AG08395 (cell line): ENCODE results near the gene NOL7.

Experiments used
- DNase-seq: peaks from one replicate; pipeline ENCODE4 v3.0.0; 2012; ENCODE audit warnings: mixed read lengths, low spot score

The NOL7 gene

DNA sequence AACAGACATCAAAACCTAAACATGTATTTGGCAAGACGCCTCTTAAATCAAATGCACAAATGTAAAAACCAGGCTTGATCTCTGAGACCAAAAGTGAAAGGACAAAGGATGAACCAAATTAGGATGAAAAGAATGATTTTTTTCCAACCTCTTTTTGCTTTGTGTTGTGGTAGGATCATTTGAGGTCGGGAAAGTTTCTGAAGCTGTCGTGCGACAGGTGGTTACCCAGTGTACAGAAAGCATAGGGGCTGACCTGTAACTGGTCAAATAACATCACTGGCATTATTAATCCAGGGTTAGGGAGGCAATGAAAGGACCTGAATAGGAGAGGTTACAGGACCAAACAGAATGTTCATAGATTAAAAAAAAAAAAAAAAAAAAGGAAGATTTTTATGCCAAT lies 18.1 kb upstream of the NOL7 start:
- DNase-seq: no peak

DNA sequence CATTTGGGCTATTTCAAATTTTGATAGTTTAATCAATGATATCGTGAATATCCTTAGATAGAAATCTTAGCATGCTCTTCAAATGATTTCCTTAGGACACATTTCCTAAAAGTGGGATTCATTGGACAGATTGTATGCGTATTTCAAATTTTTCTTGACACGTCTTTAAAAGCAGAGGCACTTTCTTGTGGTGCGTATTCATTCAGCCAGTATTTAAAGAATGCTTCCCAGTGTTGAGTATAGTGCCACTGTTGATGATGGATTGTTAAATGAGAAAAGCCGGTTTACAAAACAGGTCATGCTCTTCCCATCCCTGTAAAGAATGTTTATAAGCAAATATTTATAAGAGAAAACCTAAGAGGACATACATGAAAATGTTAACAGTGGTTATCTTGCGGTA lies 15.1 kb upstream of the NOL7 start:
- no peak for DNase-seq

DNA sequence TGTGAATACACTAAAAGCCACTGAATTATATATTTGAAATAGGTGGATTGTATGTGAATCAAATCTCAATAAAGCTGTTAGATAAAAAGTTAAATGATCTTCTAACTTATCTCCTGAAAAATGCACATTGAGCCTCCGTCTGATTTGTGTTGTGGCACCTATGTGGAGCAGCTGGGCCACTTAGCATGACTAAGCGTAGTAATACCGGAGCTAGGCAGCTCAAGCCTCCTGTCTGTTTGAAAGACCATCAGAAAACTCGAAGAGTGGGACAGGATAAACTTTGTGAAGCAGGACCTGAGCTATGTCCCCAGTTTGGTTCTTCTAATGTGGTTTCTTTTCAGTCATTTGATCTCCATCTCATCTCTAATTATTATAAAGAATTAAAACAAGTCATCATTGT lies 11.0 kb upstream of the NOL7 start:
- DNase-seq: no peak

DNA sequence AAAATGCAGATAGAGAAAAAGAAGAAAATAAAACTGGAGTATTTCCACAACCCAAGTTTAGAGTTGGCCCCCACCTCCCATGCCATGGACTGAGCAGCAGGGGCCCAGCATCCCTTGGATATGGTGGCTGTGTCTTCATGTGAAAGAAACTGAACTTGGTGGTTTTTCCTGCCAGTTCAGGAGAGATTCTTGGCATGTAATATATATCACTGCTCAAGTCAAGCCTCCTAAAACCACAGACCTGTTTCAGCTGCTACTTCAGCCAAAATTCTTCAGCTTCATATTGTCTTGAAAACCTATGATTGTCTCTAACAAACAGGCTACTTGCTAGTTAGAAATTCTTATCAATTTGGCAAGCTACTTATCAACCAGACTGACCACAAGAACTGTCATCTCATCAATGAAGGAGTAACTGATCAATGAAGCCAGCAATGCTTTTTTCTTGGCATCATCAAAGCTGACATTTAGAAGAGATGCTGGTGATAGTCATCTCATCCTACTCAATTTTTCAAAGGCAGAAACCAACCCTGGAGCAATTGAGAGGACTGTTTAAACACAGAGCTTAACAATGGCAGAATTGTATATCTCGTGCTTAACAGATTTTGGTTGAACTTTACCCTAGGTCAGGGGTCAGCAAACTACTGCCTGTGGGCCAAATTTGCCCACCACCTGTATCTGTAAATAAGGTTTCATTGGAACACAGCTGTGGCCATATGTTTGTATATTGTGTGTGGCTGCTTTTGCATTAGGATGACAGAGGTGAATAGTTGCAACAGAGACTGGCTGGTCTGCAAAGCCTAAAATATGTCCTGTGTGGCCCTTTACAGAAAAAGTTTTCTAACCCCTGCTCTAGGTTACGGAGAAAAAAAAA lies 10.4 kb upstream of the NOL7 start:
- DNase-seq: no peak

DNA sequence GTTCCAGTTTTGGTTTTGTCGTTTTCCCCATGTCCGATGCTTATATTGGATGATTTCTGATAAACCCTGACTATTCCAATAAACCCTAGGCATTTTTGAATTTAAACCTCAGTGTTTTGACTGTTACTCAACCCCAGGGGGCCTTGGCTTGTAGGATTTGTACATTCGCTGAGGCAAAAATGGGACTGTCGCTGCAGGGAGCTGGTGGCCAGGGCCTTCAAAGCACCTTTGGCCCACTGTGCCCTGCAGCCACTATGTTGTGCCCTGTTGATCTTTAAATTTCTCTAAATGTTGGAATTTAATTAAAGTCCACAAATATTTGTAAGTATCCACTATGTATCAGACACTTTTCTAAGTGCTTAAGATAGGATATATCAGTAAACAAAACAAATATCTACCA lies 9.5 kb upstream of the NOL7 start:
- no peak for DNase-seq

DNA sequence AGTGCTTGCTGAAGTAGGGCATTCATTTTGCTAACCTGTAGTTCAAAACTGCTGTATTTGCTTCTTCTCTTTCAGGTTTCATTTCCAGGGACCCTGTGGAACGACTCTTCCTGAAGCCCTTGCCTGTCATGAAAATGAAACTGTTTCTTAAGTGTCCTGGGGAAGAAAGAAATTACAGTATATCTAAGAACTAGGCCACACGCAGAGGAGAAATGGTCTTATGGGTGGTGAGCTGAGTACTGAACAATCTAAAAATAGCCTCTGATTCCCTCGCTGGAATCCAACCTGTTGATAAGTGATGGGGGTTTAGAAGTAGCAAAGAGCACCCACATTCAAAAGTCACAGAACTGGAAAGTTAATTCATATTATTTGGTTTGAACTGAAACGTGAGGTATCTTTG lies 3.4 kb upstream of the NOL7 start:
- no peak for DNase-seq

DNA sequence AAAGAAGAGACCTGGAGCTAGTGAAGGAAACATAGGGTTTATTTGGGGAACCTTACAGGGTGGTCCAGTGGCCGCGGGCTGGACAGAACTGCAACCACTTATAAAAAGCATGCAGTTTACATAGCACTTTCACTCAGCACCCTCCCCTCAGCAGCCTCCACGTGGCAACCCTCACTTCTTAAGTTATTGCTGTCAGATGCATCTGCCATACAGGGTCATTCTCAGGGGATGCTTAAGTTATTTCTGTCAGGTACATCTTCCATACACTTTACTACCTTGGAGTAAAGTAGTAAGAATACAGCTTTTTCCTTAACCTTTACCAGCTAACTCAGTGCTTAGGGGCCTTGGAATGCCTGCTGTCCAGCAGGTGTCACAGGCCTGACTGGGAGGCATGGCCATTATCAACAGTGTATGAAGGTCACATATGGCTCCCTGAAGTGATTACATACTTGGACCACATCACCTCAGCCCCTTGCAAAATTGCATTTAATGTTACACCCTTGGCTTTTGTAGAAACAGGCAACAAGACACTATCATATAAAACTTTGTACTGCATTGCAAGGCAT lies 2.0 kb upstream of the NOL7 start:
- DNase-seq: no peak

- DNase-seq: peak; percentile 36
These were observed 809 bp upstream of the NOL7 start for GRCh38 chr6:13614126-13614925.

DNA sequence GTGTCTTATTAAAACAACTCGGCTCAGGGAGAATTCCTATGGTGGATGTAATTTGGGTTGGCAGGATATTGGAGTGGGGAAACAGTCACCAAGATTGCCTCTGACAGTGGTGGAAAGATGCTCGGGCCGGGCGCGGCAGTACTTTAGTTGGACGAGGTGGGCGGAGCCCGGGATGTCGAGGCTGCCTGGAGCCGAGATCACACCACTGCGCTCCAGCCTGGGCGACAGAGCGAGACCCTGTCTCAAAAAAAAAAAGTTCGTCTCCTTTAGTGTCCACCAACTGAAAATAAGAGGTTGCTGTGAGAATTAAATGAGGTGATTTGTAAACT lies 621 bp downstream of the NOL7 start:
- DNase-seq: peak; percentile 45

GRCh38 chr6:13617066-13617465 lies 1.9 kb downstream of the NOL7 start:
- DNase-seq: no peak

GRCh38 chr6:13624871-13625288 lies 9.7 kb downstream of the NOL7 start:
- DNase-seq: peak; percentile 45

DNA sequence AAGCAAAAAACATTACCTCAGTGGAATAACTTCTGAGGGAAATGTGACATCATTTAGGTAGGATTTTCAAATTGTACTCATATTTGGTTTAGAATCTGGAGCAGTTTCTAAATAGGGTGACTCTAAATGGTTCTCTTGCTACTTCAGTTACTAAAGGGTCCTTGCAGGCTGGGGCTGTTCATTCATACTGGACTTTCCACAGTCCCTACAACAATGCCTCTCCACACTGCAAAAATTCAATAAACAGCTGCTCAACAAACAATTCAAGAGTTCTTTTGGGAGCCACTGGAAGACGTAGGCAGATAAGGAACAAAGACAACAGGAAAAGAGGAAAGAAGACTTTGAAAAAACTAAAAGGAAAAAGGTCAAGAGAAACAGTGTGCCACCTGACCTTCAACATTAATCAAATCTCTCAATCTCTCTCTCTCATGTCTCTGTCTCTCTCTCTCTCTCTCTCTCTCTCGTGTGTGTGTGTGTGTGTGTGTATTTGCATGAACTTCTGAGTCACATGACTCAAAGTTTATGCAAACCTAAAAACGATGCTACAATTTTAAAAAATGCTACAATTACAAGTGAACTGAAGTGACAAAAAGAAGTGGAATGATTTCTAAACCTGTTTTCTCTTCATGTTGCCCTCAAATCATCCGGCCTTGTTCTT lies 14.5 kb downstream of the NOL7 start:
- no peak for DNase-seq

DNA sequence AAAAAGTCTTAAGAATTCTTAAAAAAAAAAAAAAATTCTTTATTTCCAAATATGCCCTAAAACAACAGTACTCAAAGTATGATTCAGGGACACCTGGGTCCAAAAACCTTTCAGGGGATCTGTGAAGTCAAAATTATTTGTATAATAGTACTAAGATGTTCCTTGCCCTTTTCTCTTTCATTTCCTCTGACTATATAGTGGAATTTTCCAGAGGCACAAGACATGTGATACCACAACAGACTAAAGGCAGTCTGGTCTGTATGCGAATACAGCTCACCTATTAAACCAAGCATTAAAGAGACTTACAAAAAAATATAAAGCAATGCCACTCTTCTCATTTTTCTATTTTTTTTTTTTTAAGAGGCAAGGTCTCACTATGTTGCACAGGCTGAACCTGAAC lies 15.4 kb downstream of the NOL7 start:
- DNase-seq: no peak

DNA sequence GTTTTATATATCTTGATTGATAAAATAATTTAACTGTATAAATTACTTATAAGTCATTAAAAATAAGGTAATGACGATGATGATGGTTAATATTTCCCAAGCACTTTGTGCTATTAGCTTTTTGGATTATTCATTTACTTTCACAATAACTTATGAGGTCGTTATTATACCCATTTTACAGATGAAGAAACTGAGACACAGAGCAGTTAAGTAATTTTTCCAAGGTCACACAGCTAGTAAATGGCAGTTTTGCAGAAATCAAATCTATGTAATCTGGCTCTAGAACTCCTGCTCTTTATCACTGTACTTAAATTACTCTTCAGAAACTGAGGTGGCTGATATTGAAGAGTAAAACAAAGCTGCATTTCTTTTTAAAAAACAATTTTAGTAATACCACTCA lies 18.2 kb downstream of the NOL7 start:
- no peak for DNase-seq

DNA sequence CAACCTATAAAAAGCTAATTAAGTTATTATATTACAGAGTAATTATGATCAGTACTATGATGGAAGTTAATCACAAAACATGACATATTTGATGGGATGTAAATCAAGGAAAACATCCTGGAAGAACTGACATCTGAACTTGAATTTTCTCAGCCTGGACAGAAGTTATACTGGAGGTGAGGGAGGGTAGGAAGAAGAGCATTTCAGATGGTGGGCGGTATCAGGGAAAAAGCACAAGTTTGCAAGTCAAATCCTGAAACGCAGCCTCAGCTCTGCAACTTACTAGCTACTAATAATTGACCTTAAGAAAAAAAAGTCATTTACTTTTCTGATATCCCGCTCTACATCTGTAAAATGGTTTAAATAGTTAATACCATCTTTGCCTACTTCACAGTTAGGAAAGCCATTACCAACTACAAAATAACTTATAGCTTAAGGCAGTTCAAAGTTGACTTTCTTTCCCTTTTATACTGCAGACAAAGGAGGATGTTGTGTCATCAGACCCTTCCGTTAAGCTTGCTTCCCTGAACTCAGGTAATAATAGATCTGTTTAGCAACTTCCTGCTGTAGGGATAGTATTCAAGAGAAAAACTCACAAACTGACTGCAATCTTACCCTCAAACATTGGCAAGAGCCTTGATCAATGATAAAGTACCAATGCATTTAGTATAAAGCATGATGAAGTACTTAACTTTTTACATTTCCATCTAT lies 21.0 kb downstream of the NOL7 start:
- no peak for DNase-seq

GRCh38 chr6:13638014-13638413 lies 22.9 kb downstream of the NOL7 start:
- DNase-seq: no peak

GRCh38 chr6:13638626-13639025 lies 23.5 kb downstream of the NOL7 start:
- no peak for DNase-seq

DNA sequence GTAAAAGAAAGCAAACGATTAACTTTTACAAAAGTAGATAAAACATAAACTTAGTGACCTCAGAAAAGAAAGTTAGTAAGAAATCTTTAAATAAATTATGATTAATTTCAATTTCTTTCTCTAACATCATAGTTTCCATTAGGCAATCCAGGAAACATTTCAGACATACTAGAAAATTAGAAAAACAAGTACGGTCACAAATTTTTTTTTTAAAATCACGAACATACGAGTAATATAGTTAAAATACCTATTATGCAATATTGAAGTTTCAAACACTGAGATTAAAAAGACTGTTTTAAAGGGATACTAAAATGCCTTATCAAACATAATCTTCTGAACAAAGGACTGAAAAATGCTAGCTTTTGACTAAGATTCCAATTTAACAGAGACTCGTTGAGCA lies 26.2 kb downstream of the NOL7 start:
- no peak for DNase-seq

- no peak for DNase-seq
These were observed 28.0 kb downstream of the NOL7 start for GRCh38 chr6:13643125-13643524.

GRCh38 chr6:13648850-13649249 lies 33.7 kb downstream of the NOL7 start:
- DNase-seq: no peak

DNA sequence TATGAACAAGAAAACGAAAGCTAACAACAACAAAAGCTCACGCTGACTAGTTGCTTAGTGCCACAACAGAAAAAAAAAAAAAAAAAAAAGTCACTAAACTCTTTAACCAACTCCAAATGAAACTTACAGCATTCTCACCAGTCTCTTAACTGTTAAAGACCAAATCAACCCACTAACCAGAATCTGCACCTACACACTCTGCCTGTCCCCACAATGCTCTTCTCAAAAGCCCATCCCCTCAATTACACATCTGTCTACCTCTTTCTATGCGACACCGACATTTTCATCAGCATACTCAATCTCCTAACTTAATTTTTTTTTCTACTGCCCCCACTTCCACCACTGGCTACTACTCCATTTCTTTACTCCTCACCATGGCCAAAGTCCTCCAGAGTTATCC lies 34.3 kb downstream of the NOL7 start:
- DNase-seq: no peak

GRCh38 chr6:13653296-13653695 lies 38.2 kb downstream of the NOL7 start:
- no peak for DNase-seq
